Measurements from ENCODE around the gene EEFSEC. TPM values are rescaled to one million over a fixed set of nuclear protein-coding genes. Genes with fewer than 3 reads are reported as not detected.

Gene EEFSEC
- total RNA-seq, 1 donor from 2014 or later = 15.3 TPM

- ATAC-seq (no peak), DNase-seq (no peak)
- no peaks in the 10 kb centered on the region for H3K9me3 ChIP-seq
- no peak for TF ChIP-seq CTCF (IDR thresholded peaks at IDR 0.05)
- H3K4me1 ChIP-seq = peaks cover 10% of the 10 kb centered on the region
- H3K27me3 ChIP-seq = no peaks in the 10 kb centered on the region
- no peaks in the 10 kb centered on the region for H3K36me3 ChIP-seq
- H3K27ac ChIP-seq = no peak overlapping the region
- intact Hi-C loops (cut with DNase I) = no loop called here
- H3K4me3 ChIP-seq = no peak overlapping the region
Measured at GRCh38 chr3:128273841-128274573, 120.7 kb downstream of the EEFSEC start.

GRCh38 chr3:128274837-128275236, 121.6 kb downstream of the EEFSEC start:
- Histone ChIP-seq H3K4me1 (peaks cover 13% of the 10 kb centered on the region), H3K27me3 (no peaks in the 10 kb centered on the region), H3K27ac (no peak overlapping the region), H3K4me3 (no peak overlapping the region), H3K36me3 (no peaks in the 10 kb centered on the region), H3K9me3 (no peaks in the 10 kb centered on the region)
- intact Hi-C loops (cut with DNase I) = no loop called here
- no peak for TF ChIP-seq CTCF (IDR thresholded peaks at IDR 0.05)
- DNase-seq = no peak
- ATAC-seq = no peak

- Histone ChIP-seq H3K9me3 (no peaks in the 10 kb centered on the region), H3K36me3 (no peaks in the 10 kb centered on the region), H3K27ac (no peak overlapping the region), H3K4me1 (peaks cover 13% of the 10 kb centered on the region), H3K27me3 (no peaks in the 10 kb centered on the region), H3K4me3 (no peak overlapping the region)
- DNase-seq (no peak), ATAC-seq (no peak)
- intact Hi-C loops (cut with DNase I) = no loop called here
- no peak for TF ChIP-seq CTCF (IDR thresholded peaks at IDR 0.05)
Measured at GRCh38 chr3:128275316-128276145, 122.2 kb downstream of the EEFSEC start.

GRCh38 chr3:128276146-128276435, 122.8 kb downstream of the EEFSEC start:
- intact Hi-C loops (cut with DNase I) = no loop called here
- Histone ChIP-seq H3K9me3 (no peaks in the 10 kb centered on the region), H3K4me1 (peaks cover 13% of the 10 kb centered on the region), H3K4me3 (no peak overlapping the region), H3K36me3 (no peaks in the 10 kb centered on the region), H3K27ac (no peak overlapping the region), H3K27me3 (no peaks in the 10 kb centered on the region)
- DNase-seq (no peak), ATAC-seq (no peak)
- no peak for TF ChIP-seq CTCF (IDR thresholded peaks at IDR 0.05)

GRCh38 chr3:128276577-128277183, 123.4 kb downstream of the EEFSEC start:
- TF ChIP-seq CTCF (IDR thresholded peaks at IDR 0.05) = no peak
- peak; percentile 62 for ATAC-seq
- Histone ChIP-seq H3K27ac (no peak overlapping the region), H3K4me1 (peaks cover 13% of the 10 kb centered on the region), H3K36me3 (no peaks in the 10 kb centered on the region), H3K9me3 (no peaks in the 10 kb centered on the region), H3K4me3 (no peak overlapping the region), H3K27me3 (no peaks in the 10 kb centered on the region)
- no peak for DNase-seq
- intact Hi-C loops (cut with DNase I) = no loop called here

Measured in upper lobe of right lung (tissue), 1 donor.